GM23338 (cell line): ENCODE measurements around the gene ZNF219.

ENCODE experiments used
- CTCF ChIP-seq, 2 experiments: fragments of 200-600 bp in 1 of 2; sonication (generic) in 1 of 2; conservative IDR thresholded peaks; 2 replicates each; pipeline versions ENCODE4 v1.5.1 to v1.6.1; 2016 to 2017; ENCODE audit warnings: antibody characterized with exemption in 2 of 2, low read depth in 2 of 2, mild to moderate bottlenecking in 2 of 2, moderate library complexity in 1 of 2
- POLR2AphosphoS5 ChIP-seq: IDR thresholded peaks from 2 replicates; pipeline ENCODE4 v1.6.1; 2016; ENCODE audit warnings: antibody characterized with exemption, low read depth

GRCh38 chr14:21090194-21090939 is 8.1 kb downstream of the ZNF219 start:
- peak; percentile 18; the same call in 1 of the 2 replicates for TF ChIP-seq POLR2AphosphoS5
- TF ChIP-seq CTCF (conservative IDR thresholded peaks at IDR 0.05; ENCODE audit: low read depth in 2 of 2): peak; percentile 66 to 71
